Measurements from ENCODE around the gene OR5H6. TPM values are rescaled to one million over a fixed set of nuclear protein-coding genes. Genes with fewer than 3 reads are reported as not detected.

The OR5H6 gene
- not detected in 3 replicates for total RNA-seq
- long read RNA-seq, result 0 reads

GRCh38 chr3:98263944-98264343, at the start of gene OR5H6:
OR5H6 (plus strand) TSS chr3:98264244; CDS start chr3:98264333, 89 bp downstream.
- no peak for DNase-seq (ENCODE audit: low spot score)
- peaks cover 2% of the 10 kb centered on the region for H3K9me3 Mint-ChIP-seq (ENCODE audit: low read depth)
- H3K4me3 Mint-ChIP-seq (ENCODE audit: unreplicated experiment), result no peak within 1 kb of the TSS
- TF ChIP-seq, protein P1, sequence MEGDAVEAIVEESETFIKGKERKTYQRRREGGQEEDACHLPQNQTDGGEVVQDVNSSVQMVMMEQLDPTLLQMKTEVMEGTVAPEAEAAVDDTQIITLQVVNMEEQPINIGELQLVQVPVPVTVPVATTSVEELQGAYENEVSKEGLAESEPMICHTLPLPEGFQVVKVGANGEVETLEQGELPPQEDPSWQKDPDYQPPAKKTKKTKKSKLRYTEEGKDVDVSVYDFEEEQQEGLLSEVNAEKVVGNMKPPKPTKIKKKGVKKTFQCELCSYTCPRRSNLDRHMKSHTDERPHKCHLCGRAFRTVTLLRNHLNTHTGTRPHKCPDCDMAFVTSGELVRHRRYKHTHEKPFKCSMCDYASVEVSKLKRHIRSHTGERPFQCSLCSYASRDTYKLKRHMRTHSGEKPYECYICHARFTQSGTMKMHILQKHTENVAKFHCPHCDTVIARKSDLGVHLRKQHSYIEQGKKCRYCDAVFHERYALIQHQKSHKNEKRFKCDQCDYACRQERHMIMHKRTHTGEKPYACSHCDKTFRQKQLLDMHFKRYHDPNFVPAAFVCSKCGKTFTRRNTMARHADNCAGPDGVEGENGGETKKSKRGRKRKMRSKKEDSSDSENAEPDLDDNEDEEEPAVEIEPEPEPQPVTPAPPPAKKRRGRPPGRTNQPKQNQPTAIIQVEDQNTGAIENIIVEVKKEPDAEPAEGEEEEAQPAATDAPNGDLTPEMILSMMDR (IDR thresholded peaks at IDR 0.05), result no peak
- H3K27me3 Mint-ChIP-seq (ENCODE audit: low read depth), result no peaks in the 10 kb centered on the region
- H3K36me3 Mint-ChIP-seq (ENCODE audit: low read depth), result no peaks in the 10 kb centered on the region
- no peak within 1 kb of the TSS for H3K27ac Mint-ChIP-seq (ENCODE audit: unreplicated experiment)
- no peaks in the 10 kb centered on the region for H3K4me1 Mint-ChIP-seq (ENCODE audit: low read depth)

- Mint-ChIP-seq H3K9me3 (ENCODE audit: low read depth) (no peaks in the 10 kb centered on the region), H3K27ac (ENCODE audit: unreplicated experiment) (no peak overlapping the region)
- TF ChIP-seq, protein P1 (IDR thresholded peaks at IDR 0.05), result no peak
These were observed 49.0 kb upstream of the OR5H6 start for GRCh38 chr3:98215051-98215450.

GRCh38 chr3:98223907-98224672, 40.0 kb upstream of the OR5H6 start:
- Mint-ChIP-seq H3K27me3 (ENCODE audit: low read depth) (peaks cover 1% of the 10 kb centered on the region), H3K36me3 (ENCODE audit: low read depth) (no peaks in the 10 kb centered on the region), H3K9me3 (ENCODE audit: low read depth) (peaks cover 2% of the 10 kb centered on the region), H3K4me3 (ENCODE audit: unreplicated experiment) (no peak overlapping the region), H3K27ac (ENCODE audit: unreplicated experiment) (no peak overlapping the region), H3K4me1 (ENCODE audit: low read depth) (no peaks in the 10 kb centered on the region)
- DNase-seq (ENCODE audit: low spot score), result no peak
- TF ChIP-seq, protein P1 (IDR thresholded peaks at IDR 0.05), result no peak

More at GRCh38 chr3:98215051-98215450, 49.0 kb upstream of the OR5H6 start:
- no peak for DNase-seq (ENCODE audit: low spot score)
- Mint-ChIP-seq H3K4me3 (ENCODE audit: unreplicated experiment) (no peak overlapping the region), H3K4me1 (ENCODE audit: low read depth) (no peaks in the 10 kb centered on the region), H3K36me3 (ENCODE audit: low read depth) (no peaks in the 10 kb centered on the region), H3K27me3 (ENCODE audit: low read depth) (peaks cover 13% of the 10 kb centered on the region)

DNA sequence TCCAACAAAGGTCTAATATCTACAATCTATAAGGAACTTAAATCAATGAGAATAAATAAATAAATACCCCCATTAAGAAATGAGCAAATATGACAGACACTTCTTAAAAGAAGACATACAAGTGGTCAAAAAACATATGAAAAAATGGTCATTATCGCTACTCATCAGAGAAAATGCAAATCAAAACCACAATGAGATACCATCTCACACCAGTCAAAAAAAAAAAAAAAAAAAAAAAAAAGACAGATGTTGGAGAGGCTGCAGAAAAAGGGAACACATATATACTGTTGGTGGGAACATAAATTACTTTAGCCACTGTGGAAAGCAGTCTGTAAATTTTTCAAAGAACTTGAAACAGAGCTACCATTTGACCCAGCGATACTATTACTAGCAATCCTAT, 31.6 kb upstream of the OR5H6 start:
- no peaks in the 10 kb centered on the region for H3K4me1 Mint-ChIP-seq (ENCODE audit: low read depth)
- no peak overlapping the region for H3K4me3 Mint-ChIP-seq (ENCODE audit: unreplicated experiment)
- peaks cover 9% of the 10 kb centered on the region for H3K27me3 Mint-ChIP-seq (ENCODE audit: low read depth)
- no peaks in the 10 kb centered on the region for H3K36me3 Mint-ChIP-seq (ENCODE audit: low read depth)
- DNase-seq (ENCODE audit: low spot score), result no peak
- peaks cover 2% of the 10 kb centered on the region for H3K9me3 Mint-ChIP-seq (ENCODE audit: low read depth)
- TF ChIP-seq, protein P1 (IDR thresholded peaks at IDR 0.05), result no peak
- no peak overlapping the region for H3K27ac Mint-ChIP-seq (ENCODE audit: unreplicated experiment)

DNA sequence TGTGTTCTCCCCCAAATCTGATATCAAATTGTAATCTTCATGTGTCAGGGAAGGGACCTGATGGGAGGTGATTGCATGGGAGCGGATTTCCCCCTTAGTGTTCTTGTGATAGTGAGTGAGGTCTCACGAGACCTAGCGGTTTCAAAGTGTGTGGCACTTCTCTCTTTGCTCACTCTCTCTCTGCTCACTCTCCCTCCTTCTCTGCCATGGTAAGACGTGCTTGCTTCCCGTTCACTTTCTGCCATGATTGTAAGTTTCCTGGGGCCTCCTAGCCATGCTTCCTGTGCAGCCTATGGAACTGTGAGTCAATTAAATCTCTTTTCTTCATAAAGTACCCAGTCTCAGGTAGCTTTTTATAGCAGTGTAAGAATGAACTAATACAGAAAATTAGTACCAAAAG, 30.6 kb upstream of the OR5H6 start:
- Mint-ChIP-seq H3K27ac (ENCODE audit: unreplicated experiment) (no peak overlapping the region), H3K9me3 (ENCODE audit: low read depth) (no peaks in the 10 kb centered on the region), H3K4me1 (ENCODE audit: low read depth) (no peaks in the 10 kb centered on the region), H3K36me3 (ENCODE audit: low read depth) (no peaks in the 10 kb centered on the region), H3K4me3 (ENCODE audit: unreplicated experiment) (no peak overlapping the region), H3K27me3 (ENCODE audit: low read depth) (peaks cover 7% of the 10 kb centered on the region)
- TF ChIP-seq, protein P1 (IDR thresholded peaks at IDR 0.05), result no peak
- no peak for DNase-seq (ENCODE audit: low spot score)
